Activated T-cell treated with anti-CD3 and anti-CD28 coated beads, Interleukin-2, amount 50 U/mL, for 72 hours (primary cell): ENCODE measurements around the gene EGFL7. TPM values are rescaled to one million over a fixed set of nuclear protein-coding genes. Genes with fewer than 3 reads are reported as not detected.

Experiments
- ATAC-seq, 2 donors: fragments of 150-1000 bp; cut with Tn5 transposase; replicated peaks in 1 of 2; 2 replicates each; pipeline ENCODE4 v1.10.0; 2021; ENCODE audit warnings: moderate library complexity in 2 of 2, mild to moderate bottlenecking in 1 of 2
- DNase-seq, 2 donors: peaks; one replicate each; pipeline ENCODE4 v3.0.0; 2021 to 2022; ENCODE audit warnings: mixed read lengths in 1 of 2
- H3K27ac Mint-ChIP-seq: one replicate; pipeline ENCODE4 v1.8.0; 2022; ENCODE audit warnings: mild to moderate bottlenecking, moderate library complexity, mixed read lengths
- H3K27me3 Mint-ChIP-seq: one replicate; pipeline ENCODE4 v1.8.0; 2022; ENCODE audit warnings: low read depth, mixed read lengths
- H3K36me3 Mint-ChIP-seq, 2 donors: one replicate each; pipeline ENCODE4 v1.8.0; 2022; ENCODE audit warnings: mixed read lengths in 2 of 2, mild to moderate bottlenecking in 1 of 2; ENCODE audit not compliant: insufficient read depth in 2 of 2
- H3K4me1 Mint-ChIP-seq: one replicate; pipeline ENCODE4 v1.8.0; 2022; ENCODE audit warnings: low read depth, mixed read lengths
- H3K4me3 Mint-ChIP-seq, 2 donors: one replicate each; pipeline ENCODE4 v1.8.0; 2022; ENCODE audit warnings: mild to moderate bottlenecking in 2 of 2, mixed read lengths in 2 of 2, moderate library complexity in 2 of 2
- H3K9me3 Mint-ChIP-seq, 2 donors: one replicate each; pipeline ENCODE4 v1.8.0; 2022; ENCODE audit warnings: mixed read lengths in 2 of 2
- total RNA-seq, 2 donors: library from RNA; stranded (reverse); gene quantifications; one replicate each; pipeline ENCODE4 v1.2.3, GENCODE V29; 2022

EGFL7 gene
- total RNA-seq, 2 donors from 2014 or later: 0.93 to 1.1 TPM

- H3K27ac Mint-ChIP-seq: no peak overlapping the region
- H3K9me3 Mint-ChIP-seq: no peaks in the 10 kb centered on the region
- no peaks in the 10 kb centered on the region for H3K36me3 Mint-ChIP-seq
- H3K4me3 Mint-ChIP-seq: no peak overlapping the region
- DNase-seq: no peak
- no peaks in the 10 kb centered on the region for H3K27me3 Mint-ChIP-seq
- no peak for ATAC-seq
- H3K4me1 Mint-ChIP-seq: no peaks in the 10 kb centered on the region
Observed at GRCh38 chr9:136672431-136673087, 9.8 kb downstream of the EGFL7 start.

GRCh38 chr9:136673088-136673974, 10.6 kb downstream of the EGFL7 start:
- Mint-ChIP-seq H3K4me3 (no peak overlapping the region), H3K4me1 (no peaks in the 10 kb centered on the region), H3K9me3 (no peaks in the 10 kb centered on the region), H3K27me3 (no peaks in the 10 kb centered on the region), H3K36me3 (no peaks in the 10 kb centered on the region), H3K27ac (no peak overlapping the region)
- ATAC-seq: no peak
- no peak for DNase-seq

- no peaks in the 10 kb centered on the region for H3K4me1 Mint-ChIP-seq
- H3K27ac Mint-ChIP-seq: no peak overlapping the region
Observed at GRCh38 chr9:136673975-136674785, 11.5 kb downstream of the EGFL7 start.

GRCh38 chr9:136674786-136675349, 12.2 kb downstream of the EGFL7 start:
- H3K36me3 Mint-ChIP-seq: no peaks in the 10 kb centered on the region
- no peak overlapping the region for H3K27ac Mint-ChIP-seq
- H3K9me3 Mint-ChIP-seq: no peaks in the 10 kb centered on the region
- H3K27me3 Mint-ChIP-seq: no peaks in the 10 kb centered on the region
- DNase-seq: no peak
- H3K4me3 Mint-ChIP-seq: no peak overlapping the region
- no peaks in the 10 kb centered on the region for H3K4me1 Mint-ChIP-seq
- ATAC-seq: no peak

More at GRCh38 chr9:136673975-136674785, 11.5 kb downstream of the EGFL7 start:
- H3K27me3 Mint-ChIP-seq: no peaks in the 10 kb centered on the region
- DNase-seq: no peak
- H3K9me3 Mint-ChIP-seq: no peaks in the 10 kb centered on the region
- no peak for ATAC-seq
- no peaks in the 10 kb centered on the region for H3K36me3 Mint-ChIP-seq
- H3K4me3 Mint-ChIP-seq: no peak overlapping the region

GRCh38 chr9:136675477-136676296, 13.0 kb downstream of the EGFL7 start:
- no peak for ATAC-seq
- no peak overlapping the region for H3K4me3 Mint-ChIP-seq
- H3K36me3 Mint-ChIP-seq: no peaks in the 10 kb centered on the region
- no peaks in the 10 kb centered on the region for H3K9me3 Mint-ChIP-seq
- no peak for DNase-seq
- no peaks in the 10 kb centered on the region for H3K4me1 Mint-ChIP-seq
- no peak overlapping the region for H3K27ac Mint-ChIP-seq
- H3K27me3 Mint-ChIP-seq: no peaks in the 10 kb centered on the region

- Mint-ChIP-seq H3K27ac (no peak overlapping the region), H3K9me3 (no peaks in the 10 kb centered on the region), H3K4me1 (no peaks in the 10 kb centered on the region), H3K27me3 (no peaks in the 10 kb centered on the region), H3K36me3 (no peaks in the 10 kb centered on the region), H3K4me3 (no peak overlapping the region)
- DNase-seq (no peak), ATAC-seq (no peak)
Observed at GRCh38 chr9:136676297-136676794, 13.6 kb downstream of the EGFL7 start.

GRCh38 chr9:136676920-136677686, 14.4 kb downstream of the EGFL7 start:
- H3K36me3 Mint-ChIP-seq: no peaks in the 10 kb centered on the region
- no peaks in the 10 kb centered on the region for H3K4me1 Mint-ChIP-seq
- no peak overlapping the region for H3K27ac Mint-ChIP-seq
- H3K27me3 Mint-ChIP-seq: no peaks in the 10 kb centered on the region
- H3K9me3 Mint-ChIP-seq: no peaks in the 10 kb centered on the region
- no peak overlapping the region for H3K4me3 Mint-ChIP-seq
- DNase-seq (no peak), ATAC-seq (no peak)

GRCh38 chr9:136678034-136678433, 15.3 kb downstream of the EGFL7 start:
- Mint-ChIP-seq H3K4me3 (no peak overlapping the region), H3K27me3 (no peaks in the 10 kb centered on the region), H3K4me1 (no peaks in the 10 kb centered on the region), H3K27ac (no peak overlapping the region), H3K36me3 (no peaks in the 10 kb centered on the region), H3K9me3 (no peaks in the 10 kb centered on the region)
- ATAC-seq (no peak), DNase-seq (no peak)

GRCh38 chr9:136678624-136679023, 15.9 kb downstream of the EGFL7 start:
- DNase-seq (no peak), ATAC-seq (no peak)
- Mint-ChIP-seq H3K36me3 (no peaks in the 10 kb centered on the region), H3K9me3 (no peaks in the 10 kb centered on the region), H3K4me3 (no peak overlapping the region), H3K4me1 (no peaks in the 10 kb centered on the region), H3K27ac (no peak overlapping the region), H3K27me3 (no peaks in the 10 kb centered on the region)

- ATAC-seq: no peak
Observed at GRCh38 chr9:136679431-136679941, 16.8 kb downstream of the EGFL7 start.

GRCh38 chr9:136681029-136681428, 18.3 kb downstream of the EGFL7 start:
- ATAC-seq (no peak), DNase-seq (no peak)
- Mint-ChIP-seq H3K36me3 (no peaks in the 10 kb centered on the region), H3K9me3 (no peaks in the 10 kb centered on the region), H3K27ac (no peak overlapping the region), H3K27me3 (no peaks in the 10 kb centered on the region), H3K4me3 (no peak overlapping the region), H3K4me1 (peaks cover 3% of the 10 kb centered on the region)

More at GRCh38 chr9:136679431-136679941, 16.8 kb downstream of the EGFL7 start:
- Mint-ChIP-seq H3K4me3 (no peak overlapping the region), H3K4me1 (no peaks in the 10 kb centered on the region), H3K27ac (no peak overlapping the region), H3K9me3 (no peaks in the 10 kb centered on the region), H3K36me3 (no peaks in the 10 kb centered on the region), H3K27me3 (no peaks in the 10 kb centered on the region)
- DNase-seq: no peak
